HFFc6 (cell line): ENCODE results near the gene GOLGA1. TPM values are rescaled to one million over a fixed set of nuclear protein-coding genes. Genes with fewer than 3 reads are reported as not detected.

Source experiments
- DNase-seq: peaks from one replicate; pipeline ENCODE4 v3.0.0-alpha.2; 2018
- H3K27ac Mint-ChIP-seq: 2 replicates; pipeline ENCODE4 v1.8.0; 2020; ENCODE audit warnings: mild to moderate bottlenecking, mixed read lengths
- H3K27me3 Mint-ChIP-seq: 2 replicates; pipeline ENCODE4 v1.8.0; 2021; ENCODE audit warnings: mild to moderate bottlenecking, moderate library complexity, mixed read lengths; ENCODE audit not compliant: insufficient read depth
- H3K36me3 Mint-ChIP-seq: 2 replicates; pipeline ENCODE4 v1.8.0; 2021; ENCODE audit warnings: low read depth, mixed read lengths
- H3K4me1 Mint-ChIP-seq: 2 replicates; pipeline ENCODE4 v1.8.0; 2020; ENCODE audit warnings: low read depth, mixed read lengths
- H3K4me3 Mint-ChIP-seq: 2 replicates; pipeline ENCODE4 v1.8.0; 2020; ENCODE audit warnings: mild to moderate bottlenecking, moderate library complexity, mixed read lengths
- H3K9me3 Mint-ChIP-seq: 2 replicates; pipeline ENCODE4 v1.8.0; 2020; ENCODE audit warnings: mild to moderate bottlenecking, mixed read lengths
- CTCF ChIP-seq: fragments of 200-600 bp; sonication (generic); IDR thresholded peaks from 2 replicates; pipeline ENCODE4 v1.5.0; 2021; ENCODE audit warnings: antibody characterized with exemption, mild to moderate bottlenecking
- total RNA-seq, 6 experiments: library from RNA; stranded (reverse); fragmentation: NEBNext Ultra II Directional; extraction: Animal tissue kit (Norgen Biotek cat#: 25700); gene quantifications; 2 replicates in 1 of 6; 3 replicates in 5 of 6; pipeline ENCODE4 v1.2.3, GENCODE V29; 2021

Gene GOLGA1
- total RNA-seq, 6 experiments from 2014 or later, result 17.4 to 23.2 (median 20.2) TPM

GRCh38 chr9:124913378-124913777 is 27.5 kb downstream of the GOLGA1 start:
- H3K36me3 Mint-ChIP-seq, result peaks cover 32% of the 10 kb centered on the region
- H3K4me3 Mint-ChIP-seq, result no peak overlapping the region
- no peak for TF ChIP-seq CTCF
- no peak overlapping the region for H3K27ac Mint-ChIP-seq
- H3K4me1 Mint-ChIP-seq, result no peaks in the 10 kb centered on the region
- H3K27me3 Mint-ChIP-seq, result peaks cover 2% of the 10 kb centered on the region; the same call in 1 of the 2 replicates
- no peaks in the 10 kb centered on the region for H3K9me3 Mint-ChIP-seq
- no peak for DNase-seq

DNA sequence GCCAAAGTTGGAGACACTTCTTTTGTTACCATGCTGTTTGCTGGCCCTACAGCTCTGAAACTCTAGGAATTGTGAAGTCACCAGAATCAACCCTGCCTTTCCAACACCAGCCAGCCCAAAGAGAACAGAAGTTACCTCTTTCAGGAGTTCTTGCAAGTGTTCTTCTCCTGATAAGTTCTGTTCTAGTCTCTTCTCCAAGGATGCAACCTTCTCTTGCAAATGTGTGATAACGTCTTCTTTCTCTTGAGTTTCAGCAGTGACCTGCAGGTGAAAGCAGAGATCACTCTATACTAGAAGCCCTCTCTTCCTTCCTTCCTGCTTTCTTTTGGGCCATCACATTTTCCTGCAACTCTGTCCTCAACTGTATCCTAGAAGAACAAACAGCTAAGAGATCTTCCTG is 29.1 kb downstream of the GOLGA1 start:
- no peak for TF ChIP-seq CTCF
- peaks cover 34% of the 10 kb centered on the region for H3K36me3 Mint-ChIP-seq

GRCh38 chr9:124908098-124908497 is 32.8 kb downstream of the GOLGA1 start:
- H3K9me3 Mint-ChIP-seq, result no peaks in the 10 kb centered on the region
- no peaks in the 10 kb centered on the region for H3K4me1 Mint-ChIP-seq
- peaks cover 27% of the 10 kb centered on the region for H3K36me3 Mint-ChIP-seq
- DNase-seq, result no peak
- TF ChIP-seq CTCF, result no peak
- H3K27ac Mint-ChIP-seq, result no peak overlapping the region
- H3K4me3 Mint-ChIP-seq, result no peak overlapping the region
- H3K27me3 Mint-ChIP-seq, result no peaks in the 10 kb centered on the region; the same call in 1 of the 2 replicates

More for the DNA sequence above, 29.1 kb downstream of the GOLGA1 start:
- Mint-ChIP-seq H3K27ac (no peak overlapping the region), H3K4me3 (no peak overlapping the region), H3K4me1 (no peaks in the 10 kb centered on the region), H3K9me3 (no peaks in the 10 kb centered on the region), H3K27me3 (peaks cover 2% of the 10 kb centered on the region; the same call in 1 of the 2 replicates)
- no peak for DNase-seq

DNA sequence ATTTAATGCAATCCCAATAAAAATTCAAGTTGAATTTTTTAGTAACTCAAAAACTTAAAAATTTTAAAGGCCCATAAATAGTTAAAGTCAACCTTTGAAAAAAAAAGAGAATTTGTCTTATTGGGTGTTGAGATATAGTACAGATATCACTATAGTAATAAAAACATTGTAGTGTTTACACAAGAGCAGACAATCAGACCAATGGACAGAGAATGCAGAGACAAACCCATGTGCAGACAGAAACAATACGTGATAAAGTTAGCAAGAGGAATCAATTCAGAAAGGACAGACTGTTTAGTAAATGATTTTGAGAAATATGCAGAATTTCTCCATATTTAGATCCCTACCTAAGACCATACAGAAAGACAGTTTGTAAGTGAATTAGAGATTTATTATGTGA is 33.9 kb downstream of the GOLGA1 start:
- no peak overlapping the region for H3K4me3 Mint-ChIP-seq
- no peaks in the 10 kb centered on the region for H3K9me3 Mint-ChIP-seq
- H3K27ac Mint-ChIP-seq, result no peak overlapping the region
- no peaks in the 10 kb centered on the region; the same call in 1 of the 2 replicates for H3K27me3 Mint-ChIP-seq
- no peak for DNase-seq
- no peak for TF ChIP-seq CTCF
- peaks cover under 1% of the 10 kb centered on the region; the same call in 1 of the 2 replicates for H3K4me1 Mint-ChIP-seq
- peaks cover 31% of the 10 kb centered on the region for H3K36me3 Mint-ChIP-seq

DNA sequence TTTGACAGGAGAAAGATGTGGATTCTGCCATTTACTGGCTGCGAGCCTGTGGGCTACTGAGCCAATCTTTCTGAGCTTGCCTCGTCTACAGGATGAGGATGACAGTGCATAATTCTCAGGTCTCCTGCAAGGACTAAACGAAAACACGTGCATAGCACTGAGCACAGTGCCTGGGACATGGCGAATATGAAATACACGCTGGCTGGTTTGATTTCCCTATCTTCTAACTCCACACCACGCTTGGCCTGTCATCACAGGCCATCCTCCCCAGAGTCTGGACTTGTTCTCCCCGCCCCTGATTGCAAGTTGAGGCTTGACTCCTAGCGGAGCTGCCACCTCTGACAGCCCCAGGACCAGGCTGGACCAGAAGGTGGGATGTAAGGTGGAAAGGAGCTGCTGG is 41.0 kb downstream of the GOLGA1 start:
- peaks cover 26% of the 10 kb centered on the region for H3K36me3 Mint-ChIP-seq
- peaks cover 7% of the 10 kb centered on the region; the same call in 1 of the 2 replicates for H3K4me1 Mint-ChIP-seq
- H3K9me3 Mint-ChIP-seq, result no peaks in the 10 kb centered on the region
- no peaks in the 10 kb centered on the region; the same call in 1 of the 2 replicates for H3K27me3 Mint-ChIP-seq
- no peak for TF ChIP-seq CTCF
- no peak overlapping the region for H3K27ac Mint-ChIP-seq
- no peak for DNase-seq
- no peak overlapping the region for H3K4me3 Mint-ChIP-seq
